Measurements from ENCODE around the gene PIP4K2A. TPM values are rescaled to one million over a fixed set of nuclear protein-coding genes. Genes with fewer than 3 reads are reported as not detected.

Gene PIP4K2A
- total RNA-seq, 2 donors from 2014 or later = 3.6 to 7.8 TPM

DNA sequence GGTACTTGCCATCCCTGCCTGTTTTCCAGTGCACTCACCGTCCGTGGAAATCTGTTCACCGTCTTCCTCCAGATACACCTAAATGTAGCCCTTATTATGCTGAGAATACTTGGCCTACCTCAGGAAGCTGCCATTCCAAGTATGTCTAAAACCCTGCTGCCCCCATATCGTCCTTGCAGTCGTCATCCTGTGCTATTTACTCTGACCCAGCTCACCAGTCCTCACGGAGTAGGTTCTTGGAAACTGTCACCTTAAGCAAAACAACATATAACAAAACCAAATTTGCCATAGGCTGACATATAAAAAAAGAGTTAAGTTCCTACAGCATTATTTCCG is 880 bp upstream of the PIP4K2A start:
- Histone ChIP-seq H3K4me3 (no peak overlapping the region), H3K9me3 (no peaks in the 10 kb centered on the region), H3K36me3 (replicated peaks in 1 of 2; ENCODE audit: insufficient read depth in 1 of 2, low read depth in 2 of 2) (no peaks in the 10 kb centered on the region), H3K27me3 (no peaks in the 10 kb centered on the region), H3K27ac (no peak overlapping the region), H3K4me1 (peaks cover 28% of the 10 kb centered on the region)
- intact Hi-C loops (cut with DNase I) = no loop called here
- 79 to 80% methylated on average over 7 of the region's 7 CpGs for WGBS, 2 donors
- DNase-seq (no peak), ATAC-seq (no peak)
- TF ChIP-seq POLR2A (IDR thresholded peaks at IDR 0.05) = no peak
- TF ChIP-seq, protein P1, sequence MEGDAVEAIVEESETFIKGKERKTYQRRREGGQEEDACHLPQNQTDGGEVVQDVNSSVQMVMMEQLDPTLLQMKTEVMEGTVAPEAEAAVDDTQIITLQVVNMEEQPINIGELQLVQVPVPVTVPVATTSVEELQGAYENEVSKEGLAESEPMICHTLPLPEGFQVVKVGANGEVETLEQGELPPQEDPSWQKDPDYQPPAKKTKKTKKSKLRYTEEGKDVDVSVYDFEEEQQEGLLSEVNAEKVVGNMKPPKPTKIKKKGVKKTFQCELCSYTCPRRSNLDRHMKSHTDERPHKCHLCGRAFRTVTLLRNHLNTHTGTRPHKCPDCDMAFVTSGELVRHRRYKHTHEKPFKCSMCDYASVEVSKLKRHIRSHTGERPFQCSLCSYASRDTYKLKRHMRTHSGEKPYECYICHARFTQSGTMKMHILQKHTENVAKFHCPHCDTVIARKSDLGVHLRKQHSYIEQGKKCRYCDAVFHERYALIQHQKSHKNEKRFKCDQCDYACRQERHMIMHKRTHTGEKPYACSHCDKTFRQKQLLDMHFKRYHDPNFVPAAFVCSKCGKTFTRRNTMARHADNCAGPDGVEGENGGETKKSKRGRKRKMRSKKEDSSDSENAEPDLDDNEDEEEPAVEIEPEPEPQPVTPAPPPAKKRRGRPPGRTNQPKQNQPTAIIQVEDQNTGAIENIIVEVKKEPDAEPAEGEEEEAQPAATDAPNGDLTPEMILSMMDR (IDR thresholded peaks at IDR 0.05) = no peak

- WGBS, 2 donors = 0% methylated on average over 41 of the region's 67 CpGs; no CpG with 5 or more reads in 1 of the 2 donors
- DNase-seq = peak; percentile 21 to 35 (median 23)
- intact Hi-C loops (cut with DNase I) = no loop called here
- Histone ChIP-seq H3K27ac (peak overlapping the region; percentile 60 to 85 (median 74)), H3K9me3 (no peaks in the 10 kb centered on the region), H3K27me3 (no peaks in the 10 kb centered on the region), H3K4me3 (peak overlapping the region; percentile 47 to 97), H3K4me1 (peaks cover 28% of the 10 kb centered on the region), H3K36me3 (replicated peaks in 1 of 2; ENCODE audit: insufficient read depth in 1 of 2, low read depth in 2 of 2) (no peaks in the 10 kb centered on the region)
- peak; percentile 36 for ATAC-seq
- TF ChIP-seq POLR2A (IDR thresholded peaks at IDR 0.05) = no peak
- TF ChIP-seq, protein P1 (IDR thresholded peaks at IDR 0.05) = no peak
Observed at GRCh38 chr10:22713853-22714478, 412 bp downstream of the PIP4K2A start.

GRCh38 chr10:22712956-22713852 is 1.2 kb downstream of the PIP4K2A start:
- Histone ChIP-seq H3K9me3 (no peaks in the 10 kb centered on the region), H3K27me3 (no peaks in the 10 kb centered on the region), H3K4me1 (peaks cover 28% of the 10 kb centered on the region), H3K4me3 (peak overlapping the region; percentile 47 to 97), H3K36me3 (replicated peaks in 1 of 2; ENCODE audit: insufficient read depth in 1 of 2, low read depth in 2 of 2) (no peaks in the 10 kb centered on the region), H3K27ac (peak overlapping the region; percentile 60 to 85 (median 74))
- peak; percentile 16 to 36 (median 34) for DNase-seq
- WGBS, 2 donors = 1% methylated on average over 21 to 73 of the region's 73 CpGs
- ATAC-seq = peak; percentile 38
- intact Hi-C loops (cut with DNase I) = no loop called here
- no peak for TF ChIP-seq POLR2A (IDR thresholded peaks at IDR 0.05)
- TF ChIP-seq, protein P1 (IDR thresholded peaks at IDR 0.05) = no peak

DNA sequence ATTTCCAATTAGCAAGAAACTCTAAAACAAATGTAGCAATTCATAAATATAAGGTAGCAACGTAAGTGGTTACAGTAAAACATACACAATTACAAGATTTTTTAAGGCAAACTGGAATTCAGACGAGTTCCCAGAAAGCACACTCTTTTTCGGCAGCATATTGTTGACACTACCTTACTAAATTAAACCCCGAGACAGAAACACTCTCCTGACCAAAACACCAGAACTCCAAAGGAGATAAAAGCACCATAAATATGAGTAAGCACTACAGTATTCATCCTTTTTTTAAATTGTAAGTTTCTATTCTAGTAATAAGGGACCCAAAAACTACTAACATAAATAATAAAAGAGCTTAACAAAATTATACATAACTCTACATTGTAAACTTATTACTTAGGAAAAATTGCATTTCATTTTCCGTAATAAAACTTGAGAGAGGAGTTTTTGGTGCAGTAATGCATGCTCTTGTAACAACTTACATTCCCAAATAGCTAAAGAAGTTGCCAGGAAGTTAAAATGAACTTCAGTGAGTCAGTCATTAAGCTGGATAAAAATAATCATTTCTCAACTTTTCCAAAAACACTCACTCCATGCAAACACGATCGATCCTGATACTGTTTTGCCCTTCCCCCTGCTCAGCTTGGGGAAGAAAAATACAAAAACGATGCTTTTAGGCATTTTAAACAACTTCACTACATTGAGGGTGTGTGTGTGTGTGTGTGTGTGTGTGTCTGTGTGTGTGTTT is 2.0 kb downstream of the PIP4K2A start:
- WGBS, 2 donors = 21 to 33% methylated on average over 8 of the region's 8 CpGs
- no peak for TF ChIP-seq POLR2A (IDR thresholded peaks at IDR 0.05)
- TF ChIP-seq, protein P1 (IDR thresholded peaks at IDR 0.05) = no peak
- H3K4me3 ChIP-seq = peak overlapping the region in 1 of 2 donors; percentile 47
- intact Hi-C loops (cut with DNase I) = no loop called here
- no peaks in the 10 kb centered on the region for H3K36me3 ChIP-seq (replicated peaks in 1 of 2; ENCODE audit: insufficient read depth in 1 of 2, low read depth in 2 of 2)
- no peaks in the 10 kb centered on the region for H3K9me3 ChIP-seq
- no peak for DNase-seq
- H3K27me3 ChIP-seq = no peaks in the 10 kb centered on the region
- ATAC-seq = no peak
- peaks cover 28% of the 10 kb centered on the region for H3K4me1 ChIP-seq
- peak overlapping the region in 1 of 4 donors; percentile 85 for H3K27ac ChIP-seq

All from body of pancreas (tissue), 4 donors.